Smooth muscle cell (in vitro differentiated cells): ENCODE data around the gene SLC16A10. TPM values are rescaled to one million over a fixed set of nuclear protein-coding genes. Genes with fewer than 3 reads are reported as not detected.

Experiments used
- DNase-seq: peaks from one replicate; lab custom pipeline; 2025; ENCODE audit not compliant: unreplicated experiment; lab: John Stamatoyannopoulos, UW
- H2AFZ ChIP-seq: fragments of 200-600 bp; sonication (generic); 2 replicates; pipeline ENCODE4 v1.6.0; 2016; ENCODE audit warnings: antibody characterized with exemption, low read depth, mild to moderate bottlenecking
- H3F3A ChIP-seq: fragments of 200-600 bp; sonication (generic); 2 replicates; pipeline ENCODE4 v1.6.0; 2017; ENCODE audit warnings: antibody characterized with exemption, low read depth
- H3K27ac ChIP-seq: fragments of 200-600 bp; sonication (generic); 2 replicates; pipeline ENCODE4 v1.5.1; 2016; ENCODE audit warnings: low read depth, mild to moderate bottlenecking
- H3K27me3 ChIP-seq: fragments of 200-600 bp; sonication (generic); 2 replicates; pipeline ENCODE4 v1.6.1; 2016; ENCODE audit warnings: low read depth, mild to moderate bottlenecking
- H3K36me3 ChIP-seq: fragments of 200-600 bp; sonication (generic); 2 replicates; pipeline ENCODE4 v1.5.1; 2016; ENCODE audit warnings: low read depth
- H3K4me1 ChIP-seq: fragments of 200-600 bp; sonication (generic); 2 replicates; pipeline ENCODE4 v1.5.1; 2016; ENCODE audit warnings: low read depth
- H3K4me2 ChIP-seq: fragments of 200-600 bp; sonication (generic); 2 replicates; pipeline ENCODE4 v1.6.0; 2016; ENCODE audit warnings: mild to moderate bottlenecking
- H3K4me3 ChIP-seq: fragments of 200-600 bp; sonication (generic); 2 replicates; pipeline ENCODE4 v1.5.1; 2016; ENCODE audit warnings: mild to moderate bottlenecking
- H3K79me2 ChIP-seq: fragments of 200-600 bp; sonication (generic); 2 replicates; pipeline ENCODE4 v1.6.0; 2016; ENCODE audit warnings: low read depth, mild to moderate bottlenecking
- H3K9ac ChIP-seq: fragments of 200-600 bp; sonication (generic); 2 replicates; pipeline ENCODE4 v1.6.0; 2016; ENCODE audit warnings: low read depth
- H3K9me3 ChIP-seq: fragments of 200-600 bp; sonication (generic); replicated peaks from 2 replicates; pipeline ENCODE4 v1.5.1; 2016; ENCODE audit warnings: low read depth
- H4K20me1 ChIP-seq: fragments of 200-600 bp; sonication (generic); 2 replicates; pipeline ENCODE4 v1.6.0; 2016; ENCODE audit warnings: low read depth
- WGBS: methylation state at CpG from one replicate; pipeline ENCODE4 v1.1.7; 2016; ENCODE audit warnings: low lambda C conversion rate; 5-methylcytosine and 5-hydroxymethylcytosine counted together
- polyA plus RNA-seq: library from polyadenylated mRNA; unstranded; fragments of >200 nt; fragmentation: Nextera tagmentation; extraction: Ambion mirVana; gene quantifications from 2 replicates; pipeline ENCODE4 v1.2.1, GENCODE V29; 2016
- total RNA-seq: library from RNA; depleted of rRNA; stranded (reverse); fragments of >200 nt; gene quantifications from 2 replicates; pipeline ENCODE4 v1.2.3, GENCODE V29; 2014
- TF ChIP-seq, protein P1 (sequence below): fragments of 200-600 bp; sonication (generic); IDR thresholded peaks from 2 replicates; pipeline ENCODE4 v1.5.1; 2017; ENCODE audit warnings: borderline replicate concordance, mild to moderate bottlenecking, antibody characterized with exemption; ENCODE audit not compliant: insufficient read depth, poor library complexity, severe bottlenecking

Gene SLC16A10
- total and polyA plus RNA-seq, 2 experiments from 2014 or later: 0.87 to 1.4 TPM

DNA sequence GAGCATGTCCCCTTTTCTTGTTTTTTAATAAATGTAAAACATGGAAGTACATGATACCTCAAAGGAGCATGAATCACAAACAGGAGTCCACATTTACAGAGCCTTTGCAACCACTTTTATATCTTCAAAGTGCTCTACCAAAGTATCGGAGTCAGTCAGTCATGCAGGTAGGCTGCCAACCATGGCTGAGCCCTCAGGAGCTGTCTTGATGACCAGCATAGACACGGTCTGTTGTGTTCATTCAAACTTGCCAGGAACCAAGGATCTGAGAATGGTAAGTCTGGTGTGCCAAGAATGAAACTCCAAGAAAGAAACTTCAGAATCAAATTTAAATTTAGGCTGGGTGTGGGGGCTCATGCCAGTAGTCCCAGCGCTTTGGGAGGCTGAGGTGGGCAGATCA lies 111.5 kb downstream of the SLC16A10 start:
- Histone ChIP-seq H3K9ac (no peak overlapping the region), H3K4me1 (no peaks in the 10 kb centered on the region), H3F3A (no peaks in the 10 kb centered on the region), H3K9me3 (no peaks in the 10 kb centered on the region), H3K4me3 (no peak overlapping the region), H3K79me2 (no peaks in the 10 kb centered on the region), H3K27me3 (no peaks in the 10 kb centered on the region), H3K36me3 (no peaks in the 10 kb centered on the region), H4K20me1 (no peaks in the 10 kb centered on the region), H3K27ac (no peak overlapping the region), H3K4me2 (no peak overlapping the region), H2AFZ (no peak overlapping the region)
- WGBS: 96% methylated on average over 3 of the region's 3 CpGs
- TF ChIP-seq, protein P1, sequence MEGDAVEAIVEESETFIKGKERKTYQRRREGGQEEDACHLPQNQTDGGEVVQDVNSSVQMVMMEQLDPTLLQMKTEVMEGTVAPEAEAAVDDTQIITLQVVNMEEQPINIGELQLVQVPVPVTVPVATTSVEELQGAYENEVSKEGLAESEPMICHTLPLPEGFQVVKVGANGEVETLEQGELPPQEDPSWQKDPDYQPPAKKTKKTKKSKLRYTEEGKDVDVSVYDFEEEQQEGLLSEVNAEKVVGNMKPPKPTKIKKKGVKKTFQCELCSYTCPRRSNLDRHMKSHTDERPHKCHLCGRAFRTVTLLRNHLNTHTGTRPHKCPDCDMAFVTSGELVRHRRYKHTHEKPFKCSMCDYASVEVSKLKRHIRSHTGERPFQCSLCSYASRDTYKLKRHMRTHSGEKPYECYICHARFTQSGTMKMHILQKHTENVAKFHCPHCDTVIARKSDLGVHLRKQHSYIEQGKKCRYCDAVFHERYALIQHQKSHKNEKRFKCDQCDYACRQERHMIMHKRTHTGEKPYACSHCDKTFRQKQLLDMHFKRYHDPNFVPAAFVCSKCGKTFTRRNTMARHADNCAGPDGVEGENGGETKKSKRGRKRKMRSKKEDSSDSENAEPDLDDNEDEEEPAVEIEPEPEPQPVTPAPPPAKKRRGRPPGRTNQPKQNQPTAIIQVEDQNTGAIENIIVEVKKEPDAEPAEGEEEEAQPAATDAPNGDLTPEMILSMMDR: no peak
- no peak for DNase-seq

DNA sequence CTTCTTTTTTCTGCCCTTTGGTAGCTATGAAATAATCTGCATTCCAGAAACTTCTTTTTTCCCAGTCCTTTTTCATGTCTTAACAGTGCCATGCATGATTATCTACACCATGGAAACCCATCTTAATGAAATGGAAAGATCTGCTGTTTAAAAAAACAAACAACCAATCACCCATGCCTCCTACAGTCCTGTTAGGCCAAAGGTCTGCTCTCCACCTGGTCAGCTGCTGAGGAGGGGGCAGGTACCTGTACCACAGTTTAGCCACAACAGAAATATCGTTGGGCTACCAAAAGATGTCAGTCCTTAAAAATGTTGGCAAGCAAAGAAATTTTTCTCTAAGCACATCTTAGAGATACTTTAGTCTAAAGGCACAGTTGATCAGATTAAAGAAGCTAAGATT lies 112.6 kb downstream of the SLC16A10 start:
- H3K4me3 ChIP-seq: no peak overlapping the region
- no peaks in the 10 kb centered on the region for H3K79me2 ChIP-seq
- H3K36me3 ChIP-seq: no peaks in the 10 kb centered on the region
- DNase-seq: no peak
- WGBS: 84% methylated on average over 1 of the region's 1 CpG
- H3K9ac ChIP-seq: no peak overlapping the region
- no peaks in the 10 kb centered on the region for H3K27me3 ChIP-seq
- no peak overlapping the region for H3K27ac ChIP-seq
- H3K4me1 ChIP-seq: no peaks in the 10 kb centered on the region
- H4K20me1 ChIP-seq: no peaks in the 10 kb centered on the region
- H3K4me2 ChIP-seq: no peak overlapping the region
- H3F3A ChIP-seq: no peaks in the 10 kb centered on the region
- TF ChIP-seq, protein P1: no peak
- H2AFZ ChIP-seq: no peak overlapping the region
- H3K9me3 ChIP-seq: no peaks in the 10 kb centered on the region

DNA sequence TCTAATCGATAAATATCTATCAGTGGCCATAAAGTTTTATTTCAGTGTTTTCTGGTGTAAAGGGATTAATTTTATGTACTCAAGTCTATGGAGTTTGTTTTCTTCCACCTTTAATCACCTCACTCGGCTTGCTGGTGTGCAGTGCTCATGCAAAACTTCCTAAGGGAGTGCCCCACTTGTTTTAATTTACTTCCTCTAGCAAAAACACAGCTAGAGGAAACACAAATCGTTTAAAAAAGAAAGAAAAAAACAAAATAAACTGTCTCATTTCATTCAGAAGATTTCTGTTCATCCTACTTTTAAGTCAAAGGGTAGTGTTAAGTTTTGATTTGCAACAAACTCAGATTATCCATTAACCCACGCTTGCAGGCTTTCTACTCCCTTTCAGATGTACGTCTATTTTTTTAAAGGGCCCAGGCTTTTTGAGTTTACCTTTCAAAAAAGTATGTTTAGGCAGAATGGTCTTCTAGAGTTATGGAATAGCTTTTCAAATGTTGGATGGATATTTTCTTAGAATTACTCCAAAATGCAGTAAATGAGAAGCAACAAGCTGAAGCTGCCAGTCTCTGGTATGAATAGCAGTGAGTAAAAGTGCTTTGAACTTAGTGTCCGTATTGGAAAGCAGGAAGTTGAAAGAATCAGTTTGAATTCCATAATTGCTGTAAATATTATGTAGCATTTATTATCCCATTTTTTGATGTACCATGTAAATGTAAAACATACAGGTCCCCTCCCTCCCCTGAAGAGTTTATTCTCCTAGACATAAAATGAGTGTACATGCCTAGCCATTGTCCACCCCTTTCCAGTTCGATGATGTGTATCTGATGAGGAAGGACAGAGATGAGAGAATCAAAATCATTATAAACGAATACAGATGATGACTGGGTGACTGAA lies 113.3 kb downstream of the SLC16A10 start:
- Histone ChIP-seq H4K20me1 (no peaks in the 10 kb centered on the region), H3K36me3 (no peaks in the 10 kb centered on the region), H3K27ac (no peak overlapping the region), H3K4me2 (no peak overlapping the region), H3F3A (no peaks in the 10 kb centered on the region), H3K4me3 (peak overlapping the region; percentile 4), H3K27me3 (no peaks in the 10 kb centered on the region), H3K9me3 (no peaks in the 10 kb centered on the region), H3K9ac (no peak overlapping the region), H2AFZ (no peak overlapping the region), H3K79me2 (no peaks in the 10 kb centered on the region), H3K4me1 (no peaks in the 10 kb centered on the region)
- TF ChIP-seq, protein P1: no peak
- 90% methylated on average over 8 of the region's 8 CpGs for WGBS
- DNase-seq: no peak

DNA sequence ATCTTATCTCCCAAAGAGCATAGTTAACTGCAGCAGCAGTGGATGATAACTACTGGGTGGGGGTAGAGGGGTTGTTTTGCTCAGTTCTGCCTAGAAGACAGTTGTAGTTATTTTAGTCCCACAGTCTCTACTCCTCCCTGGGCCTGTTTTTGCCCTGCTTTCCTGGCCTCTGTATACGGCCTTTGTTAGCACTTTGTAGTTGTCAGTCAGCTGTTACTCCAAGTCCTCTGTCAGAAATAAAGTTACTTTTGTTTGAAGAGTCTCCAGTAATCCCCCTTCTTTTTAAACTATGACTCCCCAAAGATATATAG lies 113.9 kb downstream of the SLC16A10 start:
- Histone ChIP-seq H3K4me1 (no peaks in the 10 kb centered on the region), H3K9ac (no peak overlapping the region), H3K36me3 (no peaks in the 10 kb centered on the region), H3K4me3 (no peak overlapping the region), H3K4me2 (no peak overlapping the region), H2AFZ (no peak overlapping the region), H3K27ac (no peak overlapping the region), H3K79me2 (no peaks in the 10 kb centered on the region), H3F3A (no peaks in the 10 kb centered on the region), H3K27me3 (no peaks in the 10 kb centered on the region), H4K20me1 (no peaks in the 10 kb centered on the region), H3K9me3 (no peaks in the 10 kb centered on the region)
- WGBS: 61% methylated on average over 1 of the region's 1 CpG
- TF ChIP-seq, protein P1: no peak
- DNase-seq: no peak
